Activated T-helper 1 cell treated with Interleukin-2 at 50 U/mL for 16 hours (primary cell): ENCODE results near the gene WDR90.
A peak's percentile ranks its signal among the peaks of the same experiment; 100 is the strongest.

Experiments
- DNase-seq: peaks from one replicate; pipeline ENCODE4 v3.0.0-alpha.2; 2020; ENCODE audit warnings: low read depth

Gene WDR90

GRCh38 chr16:638836-639235 lies 10.3 kb upstream of the WDR90 start:
- no peak for DNase-seq

GRCh38 chr16:640614-641013 lies 8.6 kb upstream of the WDR90 start:
- no peak for DNase-seq

GRCh38 chr16:641326-642188 lies 7.6 kb upstream of the WDR90 start, which contains the start of gene MCRIP2:
TSS of gene MCRIP2 (plus strand) at chr16:641828. CDS start at chr16:641992, 164 bp downstream.
- DNase-seq, result peak; percentile 49

GRCh38 chr16:642189-643049 lies 6.7 kb upstream of the WDR90 start:
- DNase-seq, result no peak

- DNase-seq, result no peak
Observed at GRCh38 chr16:643050-643368, 6.2 kb upstream of the WDR90 start.

GRCh38 chr16:644556-644955 lies 4.6 kb upstream of the WDR90 start:
- DNase-seq, result no peak

GRCh38 chr16:645852-646678 lies 3.1 kb upstream of the WDR90 start:
- no peak for DNase-seq

- no peak for DNase-seq
Observed at GRCh38 chr16:646679-647172, 2.4 kb upstream of the WDR90 start.

- no peak for DNase-seq
Observed at GRCh38 chr16:647173-647902, 1.8 kb upstream of the WDR90 start.

GRCh38 chr16:648071-648780 lies 939 bp upstream of the WDR90 start:
- DNase-seq, result no peak

- DNase-seq, result no peak
Observed at GRCh38 chr16:649631-650030, 466 bp downstream of the WDR90 start.

- DNase-seq, result no peak
Observed at GRCh38 chr16:651844-652243, 2.7 kb downstream of the WDR90 start.

- no peak for DNase-seq
Observed at GRCh38 chr16:652454-653305, 3.5 kb downstream of the WDR90 start.

- no peak for DNase-seq
Observed at GRCh38 chr16:654034-654433, 4.9 kb downstream of the WDR90 start.

GRCh38 chr16:657487-657886 lies 8.3 kb downstream of the WDR90 start:
- DNase-seq, result no peak

- no peak for DNase-seq
Observed at GRCh38 chr16:658679-659571, 9.8 kb downstream of the WDR90 start.

GRCh38 chr16:659618-660017 lies 10.5 kb downstream of the WDR90 start:
- no peak for DNase-seq

- DNase-seq, result no peak
Observed at GRCh38 chr16:660132-660458, 10.9 kb downstream of the WDR90 start.
